Natural killer cell (primary cell): ENCODE results near the gene TRIM24. TPM values are rescaled to one million over a fixed set of nuclear protein-coding genes. Genes with fewer than 3 reads are reported as not detected.

Experiments used
- ATAC-seq, 3 donors: fragments of 150-1000 bp in 2 of 3; fragments of 200-7000 bp in 1 of 3; cut with Tn5 transposase; 1 replicate in 1 of 3; 2 replicates in 2 of 3; pipeline ENCODE4 v1.10.0; 2021; ENCODE audit warnings: mild to moderate bottlenecking in 2 of 3, moderate library complexity in 2 of 3
- DNase-seq, 2 donors: peaks; one replicate each; pipeline versions ENCODE4 v3.0.0 to v3.0.0-alpha.2; 2013 to 2021; ENCODE audit warnings: mixed read lengths in 1 of 2
- H3K27ac ChIP-seq: one replicate; pipeline ENCODE4 v1.5.1; 2013; ENCODE audit warnings: mild to moderate bottlenecking, low read length
- H3K27me3 ChIP-seq: one replicate; pipeline ENCODE4 v1.6.1; 2013; ENCODE audit warnings: low read length; ENCODE audit not compliant: control insufficient read depth, insufficient read depth
- H3K36me3 ChIP-seq: one replicate; pipeline ENCODE4 v1.6.1; 2013; ENCODE audit warnings: low read length; ENCODE audit not compliant: control insufficient read depth, insufficient read depth
- H3K4me1 ChIP-seq: one replicate; pipeline ENCODE4 v1.6.1; 2013; ENCODE audit warnings: low read length; ENCODE audit not compliant: control insufficient read depth, insufficient read depth
- H3K4me3 ChIP-seq: one replicate; pipeline ENCODE4 v1.5.1; 2013; ENCODE audit warnings: low read length
- H3K9me3 ChIP-seq: one replicate; pipeline ENCODE4 v1.6.1; 2013; ENCODE audit warnings: low read length; ENCODE audit not compliant: control insufficient read depth, insufficient read depth
- H3K27ac Mint-ChIP-seq, 2 donors: one replicate each; pipeline ENCODE4 v1.8.0; 2022; ENCODE audit warnings: mild to moderate bottlenecking in 2 of 2, mixed read lengths in 2 of 2, moderate library complexity in 1 of 2
- H3K27me3 Mint-ChIP-seq, 2 donors: one replicate each; pipeline ENCODE4 v1.8.0; 2022; ENCODE audit warnings: low read depth in 2 of 2, mixed read lengths in 2 of 2
- H3K36me3 Mint-ChIP-seq: one replicate; pipeline ENCODE4 v1.8.0; 2022; ENCODE audit warnings: mixed read lengths
- H3K4me1 Mint-ChIP-seq, 2 donors: one replicate each; pipeline ENCODE4 v1.8.0; 2022; ENCODE audit warnings: mixed read lengths in 2 of 2
- H3K4me3 Mint-ChIP-seq: one replicate; pipeline ENCODE4 v1.8.0; 2022; ENCODE audit warnings: mild to moderate bottlenecking, moderate library complexity, mixed read lengths
- H3K9me3 Mint-ChIP-seq, 2 donors: one replicate each; pipeline ENCODE4 v1.8.0; 2022; ENCODE audit warnings: mixed read lengths in 2 of 2
- WGBS: methylation state at CpG from one replicate; pipeline ENCODE4 v1.1.7; 2013; ENCODE audit warnings: missing lambda C conversion rate; ENCODE audit not compliant: insufficient coverage; 5-methylcytosine and 5-hydroxymethylcytosine counted together
- intact Hi-C: fragments of 100-400 bp; cut with micrococcal nuclease; formaldehyde crosslinking; loops from one replicate; pipeline ENCODE4 v1.14.2; 2022
- total RNA-seq, 4 donors: library from RNA; stranded (reverse); fragments of 120-200 nt in 1 of 4; gene quantifications; one replicate each; pipeline versions ENCODE4 v1.2.3 to v1.2.4, GENCODE V29; 2013 to 2022
- TF ChIP-seq, protein P1 (sequence below): fragments of 200-600 bp; IDR thresholded peaks from one replicate; pipeline ENCODE4 v1.8.0; 2022; ENCODE audit warnings: antibody characterized with exemption

TRIM24 gene
- total RNA-seq, 3 donors from 2014 or later (not counting 1 experiment from before 2014, with no cell fraction given): 15.2 to 19.1 (median 18.9) TPM

- no peak overlapping the region for H3K4me3 Mint-ChIP-seq
- TF ChIP-seq, protein P1, sequence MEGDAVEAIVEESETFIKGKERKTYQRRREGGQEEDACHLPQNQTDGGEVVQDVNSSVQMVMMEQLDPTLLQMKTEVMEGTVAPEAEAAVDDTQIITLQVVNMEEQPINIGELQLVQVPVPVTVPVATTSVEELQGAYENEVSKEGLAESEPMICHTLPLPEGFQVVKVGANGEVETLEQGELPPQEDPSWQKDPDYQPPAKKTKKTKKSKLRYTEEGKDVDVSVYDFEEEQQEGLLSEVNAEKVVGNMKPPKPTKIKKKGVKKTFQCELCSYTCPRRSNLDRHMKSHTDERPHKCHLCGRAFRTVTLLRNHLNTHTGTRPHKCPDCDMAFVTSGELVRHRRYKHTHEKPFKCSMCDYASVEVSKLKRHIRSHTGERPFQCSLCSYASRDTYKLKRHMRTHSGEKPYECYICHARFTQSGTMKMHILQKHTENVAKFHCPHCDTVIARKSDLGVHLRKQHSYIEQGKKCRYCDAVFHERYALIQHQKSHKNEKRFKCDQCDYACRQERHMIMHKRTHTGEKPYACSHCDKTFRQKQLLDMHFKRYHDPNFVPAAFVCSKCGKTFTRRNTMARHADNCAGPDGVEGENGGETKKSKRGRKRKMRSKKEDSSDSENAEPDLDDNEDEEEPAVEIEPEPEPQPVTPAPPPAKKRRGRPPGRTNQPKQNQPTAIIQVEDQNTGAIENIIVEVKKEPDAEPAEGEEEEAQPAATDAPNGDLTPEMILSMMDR: no peak
- DNase-seq (no peak), ATAC-seq (no peak)
- no peak overlapping the region for H3K27ac Mint-ChIP-seq
- peaks cover 0 to 2% of the 10 kb centered on the region in 2 donors for H3K27me3 Mint-ChIP-seq
- Histone ChIP-seq H3K4me1 (peaks cover 17% of the 10 kb centered on the region), H3K27me3 (no peaks in the 10 kb centered on the region), H3K27ac (no peak overlapping the region), H3K36me3 (no peaks in the 10 kb centered on the region), H3K4me3 (no peak overlapping the region), H3K9me3 (no peaks in the 10 kb centered on the region)
- peaks cover 17% of the 10 kb centered on the region in 2 donors for H3K4me1 Mint-ChIP-seq
- no peaks in the 10 kb centered on the region for H3K36me3 Mint-ChIP-seq
- H3K9me3 Mint-ChIP-seq: no peaks in the 10 kb centered on the region
- over 99% methylated on average over 5 of the region's 6 CpGs for WGBS
- intact Hi-C loops: no loop called here
Measured at GRCh38 chr7:138627361-138627760, 167.3 kb downstream of the TRIM24 start.

GRCh38 chr7:138630059-138630610 lies 170.1 kb downstream of the TRIM24 start:
- no peak overlapping the region for H3K4me3 ChIP-seq
- H3K27me3 Mint-ChIP-seq: peaks cover 0 to 2% of the 10 kb centered on the region in 2 donors
- H3K4me1 Mint-ChIP-seq: peaks cover 11% of the 10 kb centered on the region in 2 donors
- no peaks in the 10 kb centered on the region for H3K9me3 ChIP-seq
- H3K27ac ChIP-seq: no peak overlapping the region
- TF ChIP-seq, protein P1: no peak
- no peaks in the 10 kb centered on the region for H3K36me3 Mint-ChIP-seq
- no peaks in the 10 kb centered on the region for H3K9me3 Mint-ChIP-seq
- H3K27me3 ChIP-seq: no peaks in the 10 kb centered on the region
- DNase-seq (no peak), ATAC-seq (no peak)
- intact Hi-C loops: no loop called here
- 97% methylated on average over 6 of the region's 8 CpGs for WGBS
- H3K27ac Mint-ChIP-seq: no peak overlapping the region
- H3K36me3 ChIP-seq: no peaks in the 10 kb centered on the region
- no peak overlapping the region for H3K4me3 Mint-ChIP-seq
- H3K4me1 ChIP-seq: peaks cover 11% of the 10 kb centered on the region

DNA sequence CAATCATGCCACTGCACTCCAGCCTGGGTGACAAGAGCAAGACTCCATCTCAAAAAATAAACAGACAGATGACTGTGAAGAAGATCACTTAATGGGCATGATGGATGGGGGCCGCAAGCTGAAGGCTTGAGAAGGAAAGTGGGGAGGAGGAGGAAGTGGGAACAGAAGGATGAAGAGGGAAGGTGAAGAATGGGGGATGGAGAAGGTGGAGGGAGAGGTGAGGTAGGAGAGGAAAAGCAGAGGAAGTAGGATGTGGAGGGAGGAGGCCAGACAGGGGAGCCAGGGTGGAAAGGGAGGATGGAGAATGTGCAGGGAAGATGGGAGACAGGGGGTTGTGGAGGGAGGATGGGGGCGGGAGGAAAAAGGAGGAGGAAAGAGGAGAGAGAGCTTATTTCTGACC lies 172.3 kb downstream of the TRIM24 start:
- Histone ChIP-seq H3K4me3 (no peak overlapping the region), H3K27ac (no peak overlapping the region), H3K27me3 (no peaks in the 10 kb centered on the region), H3K4me1 (no peaks in the 10 kb centered on the region), H3K9me3 (no peaks in the 10 kb centered on the region), H3K36me3 (no peaks in the 10 kb centered on the region)
- TF ChIP-seq, protein P1: no peak
- Mint-ChIP-seq H3K27me3 (peaks cover 0 to 2% of the 10 kb centered on the region in 2 donors), H3K4me3 (no peak overlapping the region), H3K4me1 (no peaks in the 10 kb centered on the region), H3K9me3 (no peaks in the 10 kb centered on the region), H3K27ac (no peak overlapping the region), H3K36me3 (no peaks in the 10 kb centered on the region)
- DNase-seq (no peak), ATAC-seq (no peak)
- WGBS: 94% methylated on average over 1 of the region's 2 CpGs
- intact Hi-C loops: no loop called here
